ENCODE data around the gene UBE2F.
A peak's percentile ranks its signal among the peaks of the same experiment; 100 is the strongest.

Gene UBE2F

GRCh38 chr2:237966565-237967462 is at the start of gene UBE2F:
Gene UBE2F (plus strand): TSS chr2:237967014. CDS start chr2:237973108, 6,094 bp downstream.
- peak; percentile 78; the same call in 1 of the 2 replicates for TF ChIP-seq POLR2A (IDR thresholded peaks at IDR 0.05; ENCODE audit: low read depth, low read length)
- no peak for FAIRE-seq

GRCh38 chr2:237917696-237918374 is 49.0 kb upstream of the UBE2F start:
- FAIRE-seq (no peak), DNase-seq (ENCODE audit: insufficient read length, low spot score) (no peak)
- TF ChIP-seq POLR2A (IDR thresholded peaks at IDR 0.05; ENCODE audit: low read depth, low read length): no peak

More at GRCh38 chr2:237966565-237967462, at the start of gene UBE2F:
- peak; percentile 98 for DNase-seq (ENCODE audit: insufficient read length, low spot score)

- DNase-seq (ENCODE audit: insufficient read length, low spot score): no peak
- no peak for TF ChIP-seq POLR2A (IDR thresholded peaks at IDR 0.05; ENCODE audit: low read depth, low read length)
- FAIRE-seq: no peak
Observed at GRCh38 chr2:237919593-237919992, 47.2 kb upstream of the UBE2F start.

GRCh38 chr2:237920673-237921072 is 46.1 kb upstream of the UBE2F start:
- DNase-seq (ENCODE audit: insufficient read length, low spot score) (no peak), FAIRE-seq (no peak)
- TF ChIP-seq POLR2A (IDR thresholded peaks at IDR 0.05; ENCODE audit: low read depth, low read length): no peak

GRCh38 chr2:237921967-237922492 is 44.8 kb upstream of the UBE2F start:
- DNase-seq (ENCODE audit: insufficient read length, low spot score): no peak
- FAIRE-seq: no peak
- no peak for TF ChIP-seq POLR2A (IDR thresholded peaks at IDR 0.05; ENCODE audit: low read depth, low read length)

- no peak for TF ChIP-seq POLR2A (IDR thresholded peaks at IDR 0.05; ENCODE audit: low read depth, low read length)
- peak; percentile 47 for DNase-seq (ENCODE audit: insufficient read length, low spot score)
- no peak for FAIRE-seq
Observed at GRCh38 chr2:237922641-237923361, 44.0 kb upstream of the UBE2F start.

- no peak for FAIRE-seq
- TF ChIP-seq POLR2A (IDR thresholded peaks at IDR 0.05; ENCODE audit: low read depth, low read length): no peak
Observed at GRCh38 chr2:237923481-237924163, 43.2 kb upstream of the UBE2F start.

GRCh38 chr2:237924164-237924534 is 42.7 kb upstream of the UBE2F start:
- no peak for TF ChIP-seq POLR2A (IDR thresholded peaks at IDR 0.05; ENCODE audit: low read depth, low read length)
- DNase-seq (ENCODE audit: insufficient read length, low spot score) (no peak), FAIRE-seq (no peak)

More at GRCh38 chr2:237923481-237924163, 43.2 kb upstream of the UBE2F start:
- no peak for DNase-seq (ENCODE audit: insufficient read length, low spot score)

- TF ChIP-seq POLR2A (IDR thresholded peaks at IDR 0.05; ENCODE audit: low read depth, low read length): no peak
- DNase-seq (ENCODE audit: insufficient read length, low spot score): no peak
- FAIRE-seq: no peak
Observed at GRCh38 chr2:237927135-237927534, 39.7 kb upstream of the UBE2F start.

GRCh38 chr2:237927986-237928385 is 38.8 kb upstream of the UBE2F start:
- no peak for FAIRE-seq
- DNase-seq (ENCODE audit: insufficient read length, low spot score): no peak
- no peak for TF ChIP-seq POLR2A (IDR thresholded peaks at IDR 0.05; ENCODE audit: low read depth, low read length)

GRCh38 chr2:237929979-237930378 is 36.8 kb upstream of the UBE2F start:
- no peak for TF ChIP-seq POLR2A (IDR thresholded peaks at IDR 0.05; ENCODE audit: low read depth, low read length)
- no peak for FAIRE-seq

GRCh38 chr2:237931205-237931721 is 35.6 kb upstream of the UBE2F start:
- no peak for TF ChIP-seq POLR2A (IDR thresholded peaks at IDR 0.05; ENCODE audit: low read depth, low read length)
- no peak for DNase-seq (ENCODE audit: insufficient read length, low spot score)
- no peak for FAIRE-seq

More at GRCh38 chr2:237929979-237930378, 36.8 kb upstream of the UBE2F start:
- no peak for DNase-seq (ENCODE audit: insufficient read length, low spot score)

GRCh38 chr2:237932731-237933131 is 34.1 kb upstream of the UBE2F start:
- no peak for TF ChIP-seq POLR2A (IDR thresholded peaks at IDR 0.05; ENCODE audit: low read depth, low read length)
- FAIRE-seq: no peak
- no peak for DNase-seq (ENCODE audit: insufficient read length, low spot score)

All from H54 (cell line).